K562 (cell line): Measurements from ENCODE around the gene PHPT1. TPM values are rescaled to one million over a fixed set of nuclear protein-coding genes. Genes with fewer than 3 reads are reported as not detected.
"Not testable (repeated sequence)": the region's sequence is repeated elsewhere in the genome, so short reads cannot be mapped to it uniquely, and the experiment has no call there.

ENCODE experiments used
- ATAC-seq: fragments of 200-7000 bp; cut with Tn5 transposase; 3 replicates; pipeline ENCODE4 v1.9.1; 2020; ENCODE audit warnings: moderate library complexity
- BruUV-seq: library from RNA; stranded (reverse); fragments of 400-500 nt; replicated peaks from 2 replicates; lab custom pipeline; 2021; lab: Mats Ljungman, UMichigan
- CTCF ChIA-PET: fragments of 300-600 bp; formaldehyde crosslinking; extraction: SDS; loops from one replicate; lab custom pipeline; 2021; ENCODE audit warnings: low intra/inter-chr PET ratio; lab: Yijun Ruan, JAX
- POLR2A ChIA-PET: fragments of 300-600, 350-650 bp; sonication (Branson Sonifier 250); formaldehyde crosslinking; extraction: SDS; loops from one replicate; lab custom pipeline; 2021; ENCODE audit warnings: antibody characterized with exemption, inconsistent platforms; lab: Yijun Ruan, JAX
- DNase-seq, 4 experiments: peaks; one replicate each; pipeline versions ENCODE4 v3.0.0 to v3.0.0-alpha.2; 2011 to 2018; ENCODE audit warnings: low spot score in 3 of 4, mixed read lengths in 3 of 4; ENCODE audit errors: extremely low read depth in 1 of 4
- FAIRE-seq: peaks from 2 replicates; lab custom pipeline; 2011; peaks lifted over from hg19 to GRCh38; lab: Jason Lieb, UNC
- H2AFZ ChIP-seq: 2 replicates; pipeline ENCODE4 v1.6.0; 2011; ENCODE audit warnings: low read depth, low read length, control low read depth, inconsistent platforms
- H3K27ac ChIP-seq: fragments of 200-600 bp; 3 replicates; pipeline ENCODE4 v1.8.0; 2011; ENCODE audit warnings: low read depth, mild to moderate bottlenecking, control low read depth, inconsistent platforms, low read length, moderate library complexity, mixed read lengths; ENCODE audit errors: extremely low read depth
- H3K27me3 ChIP-seq, 2 experiments: fragments of 300-600 bp in 1 of 2; 2 replicates in 1 of 2; 3 replicates in 1 of 2; pipeline versions ENCODE4 v1.6.0 to v1.8.0; 2011; ENCODE audit warnings: inconsistent platforms in 2 of 2, low read length in 2 of 2, mild to moderate bottlenecking in 1 of 2, mixed read lengths in 1 of 2, moderate library complexity in 1 of 2; ENCODE audit not compliant: control insufficient read depth in 2 of 2, insufficient read depth in 2 of 2
- H3K36me3 ChIP-seq: fragments of 300-600 bp; 3 replicates; pipeline ENCODE4 v1.8.0; 2011; ENCODE audit warnings: mild to moderate bottlenecking, low read length, inconsistent platforms; ENCODE audit not compliant: control insufficient read depth, insufficient read depth
- H3K4me1 ChIP-seq, 2 experiments: fragments of 200-600 bp in 1 of 2; replicated peaks in 1 of 2; 2 replicates in 1 of 2; 3 replicates in 1 of 2; pipeline versions ENCODE4 v1.5.1 to v1.8.0; 2011; ENCODE audit warnings: inconsistent platforms in 2 of 2, low read length in 2 of 2, mild to moderate bottlenecking in 1 of 2, mixed read lengths in 1 of 2, moderate library complexity in 1 of 2; ENCODE audit not compliant: control insufficient read depth in 2 of 2, insufficient read depth in 2 of 2
- H3K4me2 ChIP-seq: 2 replicates; pipeline ENCODE4 v1.6.1; 2011; ENCODE audit warnings: low read length, control low read depth, inconsistent platforms, mixed read lengths; ENCODE audit not compliant: insufficient read depth
- H3K4me3 ChIP-seq: fragments of 200-600 bp; sonication (generic), shearing (Covaris generic); 2 replicates; pipeline ENCODE4 v1.5.1; 2016; ENCODE audit warnings: control low read depth, inconsistent platforms
- H3K79me2 ChIP-seq: fragments of 200-600 bp; 3 replicates; pipeline ENCODE4 v1.8.0; 2011; ENCODE audit warnings: low read length, inconsistent platforms; ENCODE audit not compliant: control insufficient read depth, insufficient read depth
- H3K9ac ChIP-seq, 2 experiments: 2 replicates each; pipeline versions ENCODE4 v1.6.0 to v1.6.1; 2011; ENCODE audit warnings: low read depth in 2 of 2, low read length in 2 of 2, control low read depth in 1 of 2, inconsistent platforms in 1 of 2, mild to moderate bottlenecking in 1 of 2, mixed read lengths in 1 of 2; ENCODE audit not compliant: insufficient read depth in 1 of 2
- H3K9me1 ChIP-seq: one replicate; pipeline ENCODE4 v1.6.0; 2011; ENCODE audit warnings: inconsistent platforms, mild to moderate bottlenecking, low read length, moderate library complexity; ENCODE audit not compliant: control insufficient read depth, insufficient read depth
- H3K9me3 ChIP-seq: replicated peaks from 2 replicates; pipeline ENCODE4 v1.5.1; 2011; ENCODE audit warnings: low read depth, low read length, inconsistent platforms; ENCODE audit not compliant: control insufficient read depth, insufficient read depth
- H4K20me1 ChIP-seq: replicated peaks from 2 replicates; pipeline ENCODE4 v1.6.1; 2011; ENCODE audit warnings: low read length, inconsistent platforms, mixed read lengths; ENCODE audit not compliant: control insufficient read depth, insufficient read depth
- EGR1 ChIP-seq: fragments of 450-650 bp; conservative IDR thresholded peaks from 2 replicates; pipeline ENCODE4 v1.6.1; 2017; ENCODE audit warnings: mild to moderate bottlenecking
- FOXJ2 ChIP-seq: fragments of 200-800 bp; sonication (Bioruptor generic); IDR thresholded peaks from 2 replicates; pipeline ENCODE4 v1.6.1; 2016; ENCODE audit warnings: missing genetic modification characterization, missing compliant biosample characterization
- POLR2G ChIP-seq: fragments of 200-400 bp; formaldehyde crosslinking; IDR thresholded peaks from 2 replicates; pipeline ENCODE4 v1.6.1; 2017; ENCODE audit warnings: low read depth, mild to moderate bottlenecking, antibody characterized with exemption, low read length, moderate library complexity
- RBM22 ChIP-seq: fragments of 200-400 bp; formaldehyde crosslinking; IDR thresholded peaks from 2 replicates; pipeline ENCODE4 v1.6.1; 2018; ENCODE audit warnings: low read length, low read depth; ENCODE audit not compliant: poor library complexity, severe bottlenecking
- ZBTB7A ChIP-seq: IDR thresholded peaks from 2 replicates; pipeline ENCODE4 v1.6.1; 2011; ENCODE audit warnings: low read depth, mild to moderate bottlenecking, low read length, moderate library complexity, borderline replicate concordance; ENCODE audit not compliant: control insufficient read depth
- WGBS: fragments of 100-300 bp; shearing (Covaris generic); methylation state at CpG from one replicate; pipeline ENCODE4 v1.1.6; 2016; ENCODE audit warnings: low coverage, mixed read lengths; ENCODE audit not compliant: insufficient coverage; ENCODE audit errors: missing lambda C conversion rate; 5-methylcytosine and 5-hydroxymethylcytosine counted together
- in situ Hi-C: fragments of 300-500 bp; cut with MboI; formaldehyde crosslinking; loops from 4 replicates; pipeline ENCODE4 v1.15.0; 2018; ENCODE audit warnings: inconsistent platforms, mixed read lengths
- intact Hi-C: fragments of 100-400 bp; cut with micrococcal nuclease; formaldehyde crosslinking; loops from 2 replicates; pipeline ENCODE4 v1.14.2; 2022
- polyA plus RNA-seq, 8 experiments: library from polyadenylated mRNA; depleted of rRNA in 4 of 8; stranded (reverse) in 5 of 8; unstranded in 3 of 8; fragments of >200 nt; fragmentation: Nextera tagmentation in 2 of 8; fragmentation: Illumina TruSeq in 1 of 8; extraction: Ambion mirVana in 2 of 8; extraction: Trizol in 1 of 8; gene quantifications; 2 replicates each; pipeline versions ENCODE4 v1.2.1 to v1.2.3, GENCODE V29; 2011 to 2014; ENCODE audit warnings: inconsistent platforms in 1 of 8, missing spikeins in 1 of 8
- total RNA-seq, 7 experiments: library from RNA; depleted of rRNA in 6 of 7; stranded (reverse); fragments of >200 nt in 6 of 7; fragmentation: Illumina TruSeq in 2 of 7; extraction: Trizol in 2 of 7; gene quantifications; 2 replicates each; pipeline versions ENCODE4 v1.2.1 to v1.2.3, GENCODE V29; 2011 to 2021; ENCODE audit warnings: low replicate concordance in 1 of 7
- TF ChIP-seq, protein P1 (sequence below): sonication (generic); formaldehyde crosslinking; IDR thresholded peaks from 2 replicates; pipeline ENCODE4 v1.8.1; 2023; ENCODE audit warnings: mild to moderate bottlenecking, missing genetic modification reagents
- TF ChIP-seq, protein P2 (sequence below): fragments of 200-800 bp; sonication (Bioruptor generic); IDR thresholded peaks from 2 replicates; pipeline ENCODE4 v1.6.1; 2017; ENCODE audit warnings: missing genetic modification characterization, missing compliant biosample characterization

The PHPT1 gene
- total and polyA plus RNA-seq, 9 of the 15 experiments (the other 6 are each of a cell fraction or from before 2014, with no cell fraction given) = 20.9 to 166 (median 129) TPM

DNA sequence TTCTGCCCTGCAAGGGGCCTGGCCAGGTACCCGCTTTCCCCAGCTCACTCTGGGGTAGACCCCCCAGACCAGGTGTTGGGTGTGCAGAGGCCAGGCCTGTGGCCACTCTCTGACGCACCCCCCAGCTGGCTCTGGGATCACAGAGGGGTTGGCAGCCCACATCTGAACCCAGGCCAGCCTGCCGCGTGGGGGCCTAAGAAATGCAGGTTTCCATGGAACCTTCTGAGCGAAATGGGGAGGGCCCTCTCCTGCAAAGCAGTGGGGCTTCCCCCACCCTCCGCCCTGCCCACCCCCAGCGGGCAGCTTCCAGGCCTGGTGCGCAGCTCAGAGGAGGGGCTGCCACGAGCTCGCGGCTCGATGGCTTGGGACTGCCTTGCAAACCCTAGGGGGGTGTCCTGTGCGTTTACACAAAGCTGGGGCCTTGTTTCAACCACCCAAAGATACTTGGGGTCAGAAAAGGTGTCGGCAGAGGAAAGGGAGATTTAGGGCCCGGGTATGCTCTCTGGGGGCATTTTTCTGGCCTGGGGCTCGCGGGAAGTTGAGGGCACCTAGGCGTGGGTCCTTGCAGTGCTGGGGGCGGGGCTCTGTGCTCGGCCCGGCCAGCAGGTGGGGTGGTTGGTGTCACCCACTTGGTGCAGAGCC is 5.9 kb upstream of the PHPT1 start:
- in situ Hi-C loops, BruUV-seq, H2AFZ ChIP-seq, CTCF ChIA-PET, H3K9me1 ChIP-seq, H3K79me2 ChIP-seq, ATAC-seq, FAIRE-seq, DNase-seq, H3K4me3 ChIP-seq, H3K27me3 ChIP-seq, H3K4me2 ChIP-seq, H3K27ac ChIP-seq, H3K9me3 ChIP-seq: not testable (repeated sequence)
- H3K4me1 ChIP-seq = peaks cover 12 to 94% of the 10 kb centered on the region in 2 experiments
- peak overlapping the region in 1 of 2 experiments; percentile 84; a peak in 2 of 4 replicates for H3K9ac ChIP-seq
- peaks cover 27% of the 10 kb centered on the region; the same call in 2 of the 3 replicates for H3K36me3 ChIP-seq
- POLR2A ChIA-PET = interaction anchor here (1.3 kb wide), 1 partner anchor 17 kb away, joined by 4 read pairs; no protein-coding TSS in a partner anchor
- intact Hi-C loops = loop anchor here (2.0 kb wide), 1 partner anchor 192 kb away; no protein-coding TSS in a partner anchor
- TF ChIP-seq POLR2G = peak; percentile 73
- peaks cover 17% of the 10 kb centered on the region for H4K20me1 ChIP-seq
- WGBS = 32% methylated on average over 9 of the region's 21 CpGs

DNA sequence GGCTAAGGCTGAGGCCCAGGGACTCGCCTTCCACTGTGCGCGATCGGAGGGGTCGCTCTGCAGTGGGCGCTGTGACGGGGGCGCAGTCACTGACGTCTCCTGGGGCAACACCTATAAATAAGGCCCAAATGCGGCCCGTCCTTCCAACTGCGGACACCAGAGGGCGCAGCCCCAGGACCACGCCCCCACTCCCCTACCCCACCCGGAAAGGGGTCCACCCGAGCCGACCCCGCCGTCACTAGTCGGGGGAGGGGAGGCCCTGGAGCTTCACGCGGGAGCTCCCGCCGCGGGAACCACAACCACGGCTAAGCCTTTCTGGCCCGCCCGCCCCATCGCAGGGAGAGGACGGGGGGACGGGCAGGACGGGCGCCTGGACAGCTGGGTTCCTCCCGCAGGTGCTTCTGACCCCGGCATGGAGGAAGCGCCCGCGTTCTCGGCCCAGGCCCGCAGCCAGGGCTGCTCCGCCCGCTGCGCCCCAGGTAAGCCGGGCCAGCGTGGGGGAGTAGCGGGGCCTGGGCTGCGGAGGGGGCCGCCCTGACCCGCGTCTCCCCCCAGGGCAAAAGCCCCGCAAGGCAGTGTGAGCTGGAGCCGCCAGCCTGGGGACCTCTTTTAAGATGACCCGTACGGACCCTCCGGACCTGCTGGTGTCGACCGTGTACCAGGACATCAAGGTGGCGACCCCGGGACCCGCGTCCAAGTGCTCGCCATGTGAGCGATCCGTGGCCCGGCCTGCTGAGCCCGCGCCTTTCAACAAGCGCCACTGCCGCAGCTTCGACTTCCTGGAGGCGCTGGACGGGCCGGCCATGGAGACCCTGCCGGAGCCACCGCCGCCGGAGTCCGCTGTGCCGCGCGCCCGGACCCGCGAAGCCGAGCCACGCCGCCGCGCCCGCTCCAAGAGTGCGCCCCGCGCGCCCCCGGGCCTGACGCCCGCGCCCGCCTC is 5.1 kb upstream of the PHPT1 start:
- H3K4me2 ChIP-seq, H3K9me1 ChIP-seq, in situ Hi-C loops, ATAC-seq, POLR2A ChIA-PET, H3K27ac ChIP-seq, BruUV-seq, H3K4me3 ChIP-seq, CTCF ChIA-PET, H3K27me3 ChIP-seq, H3K9me3 ChIP-seq, H3K9ac ChIP-seq, FAIRE-seq, H2AFZ ChIP-seq: not testable (repeated sequence)
- peak in 1 of 4 experiments; percentile 46 for DNase-seq
- intact Hi-C loops = loop anchor here (2.0 kb wide), 1 partner anchor 191 kb away; no protein-coding TSS in a partner anchor
- WGBS = 63% methylated on average over 23 of the region's 99 CpGs
- peaks cover 19% of the 10 kb centered on the region; the same call in 2 of the 3 replicates for H3K36me3 ChIP-seq
- peaks cover 17% of the 10 kb centered on the region for H4K20me1 ChIP-seq
- H3K4me1 ChIP-seq = peaks cover 12 to 89% of the 10 kb centered on the region in 2 experiments
- H3K79me2 ChIP-seq = peaks cover 12% of the 10 kb centered on the region
- TF ChIP-seq RBM22 = peak; percentile 67
- TF ChIP-seq EGR1 = 0 out of 2 replicates have a peak, but pooled peaks have one; percentile 15
- TF ChIP-seq ZBTB7A = peak; percentile 81
- peak; percentile 34; the same call in 1 of the 2 replicates for TF ChIP-seq FOXJ2 (tag)
- TF ChIP-seq, protein P1, sequence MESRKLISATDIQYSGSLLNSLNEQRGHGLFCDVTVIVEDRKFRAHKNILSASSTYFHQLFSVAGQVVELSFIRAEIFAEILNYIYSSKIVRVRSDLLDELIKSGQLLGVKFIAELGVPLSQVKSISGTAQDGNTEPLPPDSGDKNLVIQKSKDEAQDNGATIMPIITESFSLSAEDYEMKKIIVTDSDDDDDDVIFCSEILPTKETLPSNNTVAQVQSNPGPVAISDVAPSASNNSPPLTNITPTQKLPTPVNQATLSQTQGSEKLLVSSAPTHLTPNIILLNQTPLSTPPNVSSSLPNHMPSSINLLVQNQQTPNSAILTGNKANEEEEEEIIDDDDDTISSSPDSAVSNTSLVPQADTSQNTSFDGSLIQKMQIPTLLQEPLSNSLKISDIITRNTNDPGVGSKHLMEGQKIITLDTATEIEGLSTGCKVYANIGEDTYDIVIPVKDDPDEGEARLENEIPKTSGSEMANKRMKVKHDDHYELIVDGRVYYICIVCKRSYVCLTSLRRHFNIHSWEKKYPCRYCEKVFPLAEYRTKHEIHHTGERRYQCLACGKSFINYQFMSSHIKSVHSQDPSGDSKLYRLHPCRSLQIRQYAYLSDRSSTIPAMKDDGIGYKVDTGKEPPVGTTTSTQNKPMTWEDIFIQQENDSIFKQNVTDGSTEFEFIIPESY = peak; percentile 71
- TF ChIP-seq, protein P2, sequence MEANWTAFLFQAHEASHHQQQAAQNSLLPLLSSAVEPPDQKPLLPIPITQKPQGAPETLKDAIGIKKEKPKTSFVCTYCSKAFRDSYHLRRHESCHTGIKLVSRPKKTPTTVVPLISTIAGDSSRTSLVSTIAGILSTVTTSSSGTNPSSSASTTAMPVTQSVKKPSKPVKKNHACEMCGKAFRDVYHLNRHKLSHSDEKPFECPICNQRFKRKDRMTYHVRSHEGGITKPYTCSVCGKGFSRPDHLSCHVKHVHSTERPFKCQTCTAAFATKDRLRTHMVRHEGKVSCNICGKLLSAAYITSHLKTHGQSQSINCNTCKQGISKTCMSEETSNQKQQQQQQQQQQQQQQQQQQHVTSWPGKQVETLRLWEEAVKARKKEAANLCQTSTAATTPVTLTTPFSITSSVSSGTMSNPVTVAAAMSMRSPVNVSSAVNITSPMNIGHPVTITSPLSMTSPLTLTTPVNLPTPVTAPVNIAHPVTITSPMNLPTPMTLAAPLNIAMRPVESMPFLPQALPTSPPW = peak; percentile 31; the same call in 1 of the 2 replicates
